Activated CD8-positive, alpha-beta T cell treated with anti-CD3 and anti-CD28 coated beads for 36 hours (primary cell): ENCODE data around the gene AK8. TPM values are rescaled to one million over a fixed set of nuclear protein-coding genes. Genes with fewer than 3 reads are reported as not detected.

Experiments used
- ATAC-seq: fragments of 200-7000 bp; cut with Tn5 transposase; one replicate; pipeline ENCODE4 v1.10.0; 2021; ENCODE audit warnings: mild to moderate bottlenecking, moderate library complexity
- CTCF ChIA-PET: fragments of 350-600 bp; sonication (Branson Sonifier 250); formaldehyde crosslinking; loops from one replicate; lab custom pipeline; 2021; ENCODE audit warnings: antibody characterized with exemption; lab: Charles Lee
- POLR2A ChIA-PET: fragments of 350-600 bp; sonication (Branson Sonifier 250); formaldehyde crosslinking; loops from one replicate; lab custom pipeline; 2021; ENCODE audit warnings: antibody characterized with exemption; lab: Charles Lee
- DNase-seq: peaks from one replicate; pipeline ENCODE4 v3.0.0-alpha.2; 2020
- H3K27ac Mint-ChIP-seq: one replicate; pipeline ENCODE4 v1.8.0; 2021; ENCODE audit warnings: mild to moderate bottlenecking, mixed read lengths
- H3K27me3 Mint-ChIP-seq: one replicate; pipeline ENCODE4 v1.8.0; 2021; ENCODE audit warnings: mixed read lengths
- H3K36me3 Mint-ChIP-seq: one replicate; pipeline ENCODE4 v1.8.0; 2021; ENCODE audit warnings: low read depth, mixed read lengths
- H3K4me1 Mint-ChIP-seq: one replicate; pipeline ENCODE4 v1.8.0; 2021; ENCODE audit warnings: low read depth, mixed read lengths
- H3K4me3 Mint-ChIP-seq: one replicate; pipeline ENCODE4 v1.8.0; 2021; ENCODE audit warnings: mild to moderate bottlenecking, moderate library complexity, mixed read lengths
- H3K9me3 Mint-ChIP-seq: one replicate; pipeline ENCODE4 v1.8.0; 2021; ENCODE audit warnings: mixed read lengths
- CTCF ChIP-seq: fragments of 200-600 bp; IDR thresholded peaks from one replicate; pipeline ENCODE4 v1.8.0; 2022; ENCODE audit warnings: antibody characterized with exemption, mild to moderate bottlenecking
- intact Hi-C: fragments of 100-400 bp; cut with micrococcal nuclease; formaldehyde crosslinking; loops from one replicate; pipeline ENCODE4 v1.10.0; 2022
- total RNA-seq, 2 experiments: library from RNA; stranded (reverse); gene quantifications; one replicate each; pipeline ENCODE4 v1.2.3, GENCODE V29; 2021

AK8 gene
- total RNA-seq, 2 experiments from 2014 or later = not detected

GRCh38 chr9:132905726-132906125 is 27.6 kb upstream of the AK8 start:
- no peak for ATAC-seq
- Mint-ChIP-seq H3K9me3 (no peaks in the 10 kb centered on the region), H3K4me3 (no peak overlapping the region), H3K27me3 (no peaks in the 10 kb centered on the region), H3K27ac (no peak overlapping the region), H3K4me1 (peaks cover 21% of the 10 kb centered on the region), H3K36me3 (peaks cover 12% of the 10 kb centered on the region)
- no peak for TF ChIP-seq CTCF
- DNase-seq = no peak
- ChIA-PET CTCF (interaction anchor here (1.1 to 1.5 kb wide), 2 partner anchors 9 to 58 kb away, joined by 3 read pairs; no protein-coding TSS in a partner anchor), POLR2A (no interaction called here)
- intact Hi-C loops = no loop called here

- CTCF ChIA-PET = interaction anchor here (1.1 to 3.0 kb wide), 8 partner anchors 14 to 212 kb away, joined by 3 to 34 read pairs (median 4); no protein-coding TSS in a partner anchor
Observed at GRCh38 chr9:132903574-132904492, 25.7 kb upstream of the AK8 start.

GRCh38 chr9:132901858-132902831 is 24.1 kb upstream of the AK8 start:
- H3K36me3 Mint-ChIP-seq = peaks cover 11% of the 10 kb centered on the region
- CTCF ChIA-PET = interaction anchor here (0.7 to 3.0 kb wide), 54 partner anchors 8 to 251 kb away, joined by 3 to 34 read pairs (median 4); partner anchors contain the start of genes DDX31, GTF3C4 and TSC1
- TF ChIP-seq CTCF = peak; percentile 96
- H3K27ac Mint-ChIP-seq = no peak overlapping the region
- peak; percentile 99 for ATAC-seq
- H3K9me3 Mint-ChIP-seq = no peaks in the 10 kb centered on the region
- peaks cover 10% of the 10 kb centered on the region for H3K4me1 Mint-ChIP-seq
- peak; percentile 91 for DNase-seq
- POLR2A ChIA-PET = interaction anchor here (0.6 to 1.9 kb wide), 4 partner anchors 16 to 247 kb away, joined by 3 to 5 read pairs (median 4); no protein-coding TSS in a partner anchor
- H3K4me3 Mint-ChIP-seq = no peak overlapping the region
- intact Hi-C loops = no loop called here
- no peaks in the 10 kb centered on the region for H3K27me3 Mint-ChIP-seq

More at GRCh38 chr9:132903574-132904492, 25.7 kb upstream of the AK8 start:
- no peak overlapping the region for H3K4me3 Mint-ChIP-seq
- POLR2A ChIA-PET = interaction anchor here (1.9 kb wide), 1 partner anchor 14 kb away, joined by 5 read pairs; no protein-coding TSS in a partner anchor
- no peaks in the 10 kb centered on the region for H3K9me3 Mint-ChIP-seq
- ATAC-seq = no peak
- no peaks in the 10 kb centered on the region for H3K27me3 Mint-ChIP-seq
- intact Hi-C loops = no loop called here
- no peak for TF ChIP-seq CTCF
- no peak overlapping the region for H3K27ac Mint-ChIP-seq
- H3K4me1 Mint-ChIP-seq = peaks cover 17% of the 10 kb centered on the region
- H3K36me3 Mint-ChIP-seq = peaks cover 9% of the 10 kb centered on the region
- DNase-seq = no peak

GRCh38 chr9:132898051-132898450 is 20.0 kb upstream of the AK8 start:
- TF ChIP-seq CTCF = no peak
- H3K9me3 Mint-ChIP-seq = no peaks in the 10 kb centered on the region
- H3K36me3 Mint-ChIP-seq = peaks cover 16% of the 10 kb centered on the region
- peaks cover 10% of the 10 kb centered on the region for H3K4me1 Mint-ChIP-seq
- DNase-seq (no peak), ATAC-seq (no peak)
- intact Hi-C loops = no loop called here
- no peak overlapping the region for H3K4me3 Mint-ChIP-seq
- CTCF ChIA-PET = no interaction called here
- no peak overlapping the region for H3K27ac Mint-ChIP-seq
- POLR2A ChIA-PET = no interaction called here
- H3K27me3 Mint-ChIP-seq = no peaks in the 10 kb centered on the region
